GM12892 (cell line): ENCODE measurements around the gene TOX3.

Source experiments
- POLR2A ChIP-seq: IDR thresholded peaks from 2 replicates; pipeline ENCODE4 v1.6.1; 2011; ENCODE audit warnings: low read depth, low read length, control low read depth
- POLR2AphosphoS5 ChIP-seq: IDR thresholded peaks from 2 replicates; pipeline ENCODE4 v1.6.1; 2011; ENCODE audit warnings: low read depth, low read length, control low read depth
- TAF1 ChIP-seq: IDR thresholded peaks from 2 replicates; pipeline ENCODE4 v1.6.1; 2011; ENCODE audit warnings: low read depth, mild to moderate bottlenecking, control low read depth, low read length, borderline replicate concordance

DNA sequence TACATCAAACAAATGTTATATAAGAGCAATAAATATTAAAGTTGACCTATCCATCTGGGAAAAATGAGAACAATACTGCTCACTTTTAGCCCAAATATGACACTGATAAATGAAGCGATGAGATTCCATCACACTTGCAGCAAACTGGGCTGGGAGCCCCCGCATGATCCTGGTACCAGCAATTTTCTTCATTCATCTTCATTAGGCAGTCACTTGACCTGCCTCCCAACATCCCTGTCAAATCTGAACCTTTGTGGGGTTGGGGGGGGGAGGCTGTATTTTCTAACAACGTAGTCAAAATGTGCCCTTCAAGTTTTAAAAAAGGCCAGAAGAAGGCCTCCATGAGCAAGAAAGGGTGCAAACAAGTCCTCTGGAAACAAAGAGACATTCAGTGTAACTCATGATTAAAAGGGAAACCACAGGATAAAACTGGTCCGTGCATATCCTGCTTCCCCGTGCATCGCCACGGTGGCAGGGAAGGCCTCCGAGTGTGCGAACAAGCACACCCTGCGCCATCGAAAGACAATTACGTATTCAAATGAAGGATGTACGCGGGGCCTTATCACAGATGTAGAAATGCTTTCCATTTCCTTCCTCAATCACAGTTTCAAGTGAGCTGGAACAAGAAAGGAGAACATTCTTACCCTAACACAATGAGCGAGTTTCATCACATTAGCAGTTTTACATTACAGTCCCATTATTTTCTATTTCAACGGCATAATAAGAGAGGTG lies 48.4 kb downstream of the TOX3 start:
- no peak for TF ChIP-seq POLR2AphosphoS5
- TF ChIP-seq TAF1, result no peak
- no peak for TF ChIP-seq POLR2A
